LNCAP (cell line): Measurements from ENCODE around the gene OSBPL3.

ENCODE experiments used
- CTCF ChIP-seq: fragments of 450-650 bp; IDR thresholded peaks from 2 replicates; pipeline ENCODE4 v1.5.1; 2017; ENCODE audit warnings: mild to moderate bottlenecking

The OSBPL3 gene

DNA sequence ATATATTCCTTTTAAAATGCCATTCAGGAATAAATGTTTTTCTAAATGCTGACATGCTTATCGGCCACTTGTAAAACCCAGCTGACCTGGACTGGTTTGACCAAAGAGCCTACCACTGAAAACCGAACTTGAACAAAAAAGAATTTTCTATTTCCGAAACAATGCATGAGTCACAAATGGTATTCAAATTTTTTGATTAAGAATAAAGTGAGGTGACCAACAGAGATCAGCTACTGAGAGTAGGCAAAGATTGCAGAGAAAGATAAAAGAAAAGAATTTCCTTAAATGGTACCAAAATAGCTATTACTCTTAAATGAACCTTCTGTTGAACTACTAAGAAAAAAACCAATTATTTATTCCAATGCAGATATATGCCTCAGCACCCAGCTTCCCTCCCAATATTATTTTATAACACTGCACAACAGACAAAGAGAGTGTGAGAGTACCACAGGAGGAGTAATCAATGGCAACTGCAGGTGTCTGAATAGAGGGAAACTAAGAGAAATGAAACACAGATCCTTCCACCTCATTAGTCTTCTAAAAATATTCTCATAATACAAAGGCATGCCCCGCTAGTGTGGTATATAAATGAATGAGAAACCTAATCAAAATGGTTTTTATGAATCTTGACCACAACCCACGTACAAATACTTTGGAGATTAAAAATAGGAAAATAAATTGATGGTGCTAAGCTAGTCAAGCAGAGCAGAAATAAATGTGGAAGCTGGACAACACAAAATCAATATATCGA, 20.1 kb downstream of the OSBPL3 start:
- TF ChIP-seq CTCF: no peak

DNA sequence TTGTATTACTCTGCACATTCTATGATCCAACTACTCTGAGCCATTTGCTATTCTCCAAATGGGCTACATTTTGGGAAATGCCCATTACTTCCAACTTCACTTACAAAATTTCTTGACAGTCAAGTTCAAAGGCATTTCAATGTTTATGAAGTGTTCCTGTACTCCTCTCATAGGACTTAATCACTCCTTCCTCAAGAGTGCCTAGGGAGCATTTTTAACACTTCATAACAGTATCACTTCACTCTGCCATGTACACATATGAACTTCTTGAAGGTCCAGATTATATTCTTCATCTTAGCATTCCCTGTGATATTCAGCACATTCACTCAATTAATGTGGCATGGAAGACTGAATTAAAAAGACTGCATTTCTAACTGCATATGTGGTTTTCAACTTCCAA, 21.6 kb downstream of the OSBPL3 start:
- TF ChIP-seq CTCF: no peak

- no peak for TF ChIP-seq CTCF
These were observed 24.0 kb downstream of the OSBPL3 start for GRCh38 chr7:24956021-24956420.

- TF ChIP-seq CTCF: no peak
These were observed 24.7 kb downstream of the OSBPL3 start for GRCh38 chr7:24955313-24955712.

DNA sequence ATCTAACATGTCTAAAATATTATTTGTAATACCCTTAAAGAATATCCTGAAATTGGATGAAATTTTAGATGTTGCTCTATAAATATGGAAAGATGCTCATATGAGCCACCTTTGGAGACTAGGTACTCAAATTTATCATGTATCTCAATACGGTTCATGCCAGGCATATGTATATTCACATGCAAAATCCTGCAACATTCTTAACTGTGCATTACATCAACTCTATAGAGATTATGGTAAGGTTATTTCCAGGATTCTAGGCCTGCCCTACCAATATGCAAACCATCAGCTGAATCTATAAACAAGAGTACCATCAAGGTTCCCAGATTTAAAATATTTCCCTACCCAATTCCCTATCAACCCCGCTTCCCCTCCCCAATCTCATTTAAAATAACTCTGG, 27.5 kb downstream of the OSBPL3 start:
- TF ChIP-seq CTCF: no peak

GRCh38 chr7:24951441-24951980, 28.5 kb downstream of the OSBPL3 start:
- TF ChIP-seq CTCF: no peak

DNA sequence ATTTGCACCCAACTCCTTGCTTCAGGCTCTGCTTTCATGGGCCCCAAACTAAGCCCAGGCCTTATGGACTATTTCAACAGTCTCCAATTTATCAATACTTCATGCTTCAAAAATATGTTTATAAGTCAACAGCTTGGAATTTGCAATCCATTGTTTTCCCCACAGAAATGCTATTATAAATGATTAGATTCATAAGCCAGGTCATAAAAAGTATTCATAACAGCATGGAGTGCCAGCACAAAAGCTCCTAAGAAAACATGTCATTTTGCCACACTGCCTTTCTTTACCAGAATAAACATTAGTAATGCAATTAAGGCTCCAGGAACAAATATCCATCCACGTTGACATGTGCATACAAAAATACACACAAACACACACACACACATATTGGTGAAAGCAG, 30.1 kb downstream of the OSBPL3 start:
- no peak for TF ChIP-seq CTCF

DNA sequence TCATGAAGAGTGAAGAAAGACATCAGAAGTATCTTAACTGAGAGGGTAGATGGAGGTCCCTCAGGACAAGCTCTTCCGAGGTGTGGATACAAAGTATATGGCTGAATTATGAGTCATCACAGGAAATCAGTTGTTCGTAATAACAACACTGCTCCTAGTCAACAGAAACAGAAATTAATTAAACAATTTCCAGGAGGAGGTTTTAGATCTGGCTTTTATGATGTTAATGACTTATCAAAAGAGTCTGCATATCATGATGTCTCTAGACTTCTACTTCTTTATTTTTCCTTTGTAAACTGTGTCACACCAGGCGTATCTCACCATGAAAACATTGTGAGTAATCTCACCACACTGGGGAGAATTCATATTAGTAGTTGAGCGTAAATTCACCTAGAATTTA, 31.2 kb downstream of the OSBPL3 start:
- no peak for TF ChIP-seq CTCF
